Measurements from ENCODE around the gene PRRG2. TPM values are rescaled to one million over a fixed set of nuclear protein-coding genes. Genes with fewer than 3 reads are reported as not detected.

PRRG2 gene
- total RNA-seq, 3 donors from 2014 or later = 0.32 to 16.1 (median 10.2) TPM

DNA sequence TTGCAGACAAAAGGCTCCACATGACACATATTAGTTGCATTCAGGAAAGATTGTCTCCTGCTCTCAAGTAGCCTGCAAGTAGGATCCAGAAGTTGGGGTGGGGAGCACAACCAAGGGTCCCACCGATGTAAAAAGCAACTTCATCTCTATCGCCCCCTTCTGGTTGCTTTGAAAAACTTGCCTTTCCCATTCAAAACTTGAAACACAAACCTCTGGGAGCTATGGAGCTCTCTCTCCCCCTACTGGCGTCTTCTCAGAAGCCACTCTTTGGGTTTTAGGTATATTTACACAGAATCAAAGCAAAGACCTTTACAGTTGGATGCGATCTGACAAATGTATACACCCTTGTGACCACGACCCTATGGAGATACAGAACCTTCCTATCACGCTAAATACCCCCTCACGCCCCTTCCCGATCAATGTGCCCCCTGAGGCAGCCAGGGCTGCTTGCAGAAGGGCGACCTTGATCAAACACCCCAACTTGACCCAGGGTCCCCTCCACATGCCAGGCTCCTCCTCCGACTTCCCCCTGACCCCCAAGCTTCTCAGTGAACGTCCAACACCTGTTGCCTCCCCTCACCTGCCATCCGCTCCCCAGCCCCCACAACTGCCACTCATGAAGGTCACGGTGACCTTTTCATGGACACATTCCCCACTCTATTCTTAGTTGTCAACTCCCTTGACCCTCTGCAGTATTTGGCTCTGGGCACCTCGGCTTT, 10.8 kb upstream of the PRRG2 start:
- no peaks in the 10 kb centered on the region for H3K27me3 ChIP-seq
- H3K4me1 ChIP-seq = no peaks in the 10 kb centered on the region
- H3K9me3 ChIP-seq = no peaks in the 10 kb centered on the region
- H3K4me3 ChIP-seq = no peak overlapping the region
- H3K36me3 ChIP-seq = no peaks in the 10 kb centered on the region
- TF ChIP-seq POLR2A (IDR thresholded peaks at IDR 0.05) (no peak), POLR2AphosphoS5 (IDR thresholded peaks at IDR 0.05) (peak in 1 of 3 donors; percentile 16)
- TF ChIP-seq, protein P1, sequence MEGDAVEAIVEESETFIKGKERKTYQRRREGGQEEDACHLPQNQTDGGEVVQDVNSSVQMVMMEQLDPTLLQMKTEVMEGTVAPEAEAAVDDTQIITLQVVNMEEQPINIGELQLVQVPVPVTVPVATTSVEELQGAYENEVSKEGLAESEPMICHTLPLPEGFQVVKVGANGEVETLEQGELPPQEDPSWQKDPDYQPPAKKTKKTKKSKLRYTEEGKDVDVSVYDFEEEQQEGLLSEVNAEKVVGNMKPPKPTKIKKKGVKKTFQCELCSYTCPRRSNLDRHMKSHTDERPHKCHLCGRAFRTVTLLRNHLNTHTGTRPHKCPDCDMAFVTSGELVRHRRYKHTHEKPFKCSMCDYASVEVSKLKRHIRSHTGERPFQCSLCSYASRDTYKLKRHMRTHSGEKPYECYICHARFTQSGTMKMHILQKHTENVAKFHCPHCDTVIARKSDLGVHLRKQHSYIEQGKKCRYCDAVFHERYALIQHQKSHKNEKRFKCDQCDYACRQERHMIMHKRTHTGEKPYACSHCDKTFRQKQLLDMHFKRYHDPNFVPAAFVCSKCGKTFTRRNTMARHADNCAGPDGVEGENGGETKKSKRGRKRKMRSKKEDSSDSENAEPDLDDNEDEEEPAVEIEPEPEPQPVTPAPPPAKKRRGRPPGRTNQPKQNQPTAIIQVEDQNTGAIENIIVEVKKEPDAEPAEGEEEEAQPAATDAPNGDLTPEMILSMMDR (IDR thresholded peaks at IDR 0.05) = peak; percentile 82 to 96 (median 94)
- intact Hi-C loops (cut with DNase I; ENCODE audit: low total_unique reads) = no loop called here
- H3K27ac ChIP-seq = peak overlapping the region in 1 of 2 donors; percentile 26
- DNase-seq (ENCODE audit: low spot score in 2 of 2) = no peak

DNA sequence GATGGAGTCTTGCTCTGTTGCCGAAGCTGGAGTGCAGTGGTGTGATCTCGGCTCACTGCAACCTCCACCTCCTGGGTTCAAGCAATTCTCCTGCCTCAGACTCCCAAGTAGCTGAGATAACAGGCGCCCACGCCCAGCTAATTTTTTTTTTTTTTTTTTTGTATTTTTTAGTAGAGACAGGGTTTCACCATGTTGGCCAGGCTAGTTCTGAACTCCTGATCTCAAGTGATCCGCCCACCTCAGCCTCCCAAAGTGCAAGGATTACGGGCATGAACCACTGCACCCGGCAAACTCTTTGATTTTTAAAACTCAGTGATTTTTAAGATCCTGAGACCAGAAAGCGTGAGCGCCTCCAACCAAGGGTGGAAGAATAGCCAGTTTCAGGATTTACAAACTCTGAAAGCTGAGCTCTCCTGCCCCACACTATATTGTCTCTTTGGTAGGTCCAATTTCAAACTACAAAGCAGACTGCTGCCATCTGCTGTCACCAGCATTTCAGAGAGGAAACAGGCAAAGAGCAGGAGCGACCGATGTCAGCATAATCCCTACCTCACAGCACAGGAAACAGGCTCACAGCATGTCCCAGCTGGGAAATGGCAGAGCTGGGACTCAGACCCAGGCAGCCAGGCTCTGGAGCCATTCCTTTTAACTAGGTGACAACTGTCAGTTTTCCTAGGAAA, 10.0 kb upstream of the PRRG2 start:
- TF ChIP-seq POLR2AphosphoS5 (IDR thresholded peaks at IDR 0.05) = no peak
- intact Hi-C loops (cut with DNase I; ENCODE audit: low total_unique reads) = no loop called here
- no peaks in the 10 kb centered on the region for H3K27me3 ChIP-seq
- no peak overlapping the region for H3K4me3 ChIP-seq
- DNase-seq (ENCODE audit: low spot score in 2 of 2) = no peak
- no peaks in the 10 kb centered on the region for H3K4me1 ChIP-seq
- no peaks in the 10 kb centered on the region for H3K9me3 ChIP-seq
- H3K27ac ChIP-seq = peak overlapping the region in 1 of 2 donors; percentile 69
- H3K36me3 ChIP-seq = no peaks in the 10 kb centered on the region

DNA sequence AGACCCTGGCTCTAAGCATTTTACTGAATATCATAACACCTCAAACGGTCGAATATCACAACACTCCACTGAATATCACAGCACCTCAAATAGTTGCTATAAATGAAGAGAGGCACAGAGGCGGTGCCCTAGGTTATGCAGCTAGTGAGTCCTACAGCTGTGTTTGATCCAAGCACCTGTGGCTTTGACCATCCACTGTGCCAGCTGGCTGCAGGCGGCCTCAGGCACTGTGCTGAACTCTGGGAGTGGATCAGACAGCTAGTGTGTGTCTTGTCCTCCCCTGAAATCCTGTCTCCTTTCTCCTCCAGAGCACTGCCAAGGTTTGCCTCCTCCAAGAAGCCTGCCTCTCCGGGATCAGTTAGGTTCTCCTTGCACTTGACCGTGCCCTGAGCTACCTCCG, 8.1 kb upstream of the PRRG2 start:
- H3K4me3 ChIP-seq = no peak overlapping the region
- H3K27ac ChIP-seq = no peak overlapping the region
- H3K27me3 ChIP-seq = no peaks in the 10 kb centered on the region
- DNase-seq (ENCODE audit: low spot score in 2 of 2) = no peak
- no peaks in the 10 kb centered on the region for H3K9me3 ChIP-seq
- intact Hi-C loops (cut with DNase I; ENCODE audit: low total_unique reads) = no loop called here
- TF ChIP-seq POLR2AphosphoS5 (IDR thresholded peaks at IDR 0.05) = no peak
- TF ChIP-seq POLR2A (IDR thresholded peaks at IDR 0.05) = no peak
- TF ChIP-seq, protein P1 (IDR thresholded peaks at IDR 0.05) = no peak
- H3K36me3 ChIP-seq = no peaks in the 10 kb centered on the region
- H3K4me1 ChIP-seq = no peaks in the 10 kb centered on the region

DNA sequence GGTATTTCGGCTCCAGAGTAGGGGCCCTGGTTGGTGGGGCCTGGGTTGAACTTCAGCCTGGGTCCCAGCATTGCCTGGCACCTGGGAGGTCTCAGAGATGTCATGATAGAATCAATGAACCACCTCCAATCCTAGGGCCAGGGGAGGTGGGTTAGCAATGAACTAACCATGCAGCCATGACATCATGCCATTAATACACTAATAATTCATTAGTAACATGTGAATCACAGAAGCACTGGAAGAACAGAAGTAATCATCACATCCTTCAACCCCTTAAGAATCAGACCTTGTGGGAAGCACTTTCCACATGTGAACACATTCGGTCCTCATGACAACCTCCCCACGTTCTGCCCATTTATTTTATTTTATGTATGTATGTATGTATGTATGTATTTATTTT, 7.7 kb upstream of the PRRG2 start:
- Histone ChIP-seq H3K27me3 (no peaks in the 10 kb centered on the region), H3K9me3 (no peaks in the 10 kb centered on the region), H3K36me3 (no peaks in the 10 kb centered on the region), H3K4me3 (no peak overlapping the region), H3K4me1 (no peaks in the 10 kb centered on the region), H3K27ac (no peak overlapping the region)
- intact Hi-C loops (cut with DNase I; ENCODE audit: low total_unique reads) = no loop called here
- TF ChIP-seq POLR2AphosphoS5 (IDR thresholded peaks at IDR 0.05) (no peak), POLR2A (IDR thresholded peaks at IDR 0.05) (no peak)
- TF ChIP-seq, protein P1 (IDR thresholded peaks at IDR 0.05) = no peak
- DNase-seq (ENCODE audit: low spot score in 2 of 2) = no peak

DNA sequence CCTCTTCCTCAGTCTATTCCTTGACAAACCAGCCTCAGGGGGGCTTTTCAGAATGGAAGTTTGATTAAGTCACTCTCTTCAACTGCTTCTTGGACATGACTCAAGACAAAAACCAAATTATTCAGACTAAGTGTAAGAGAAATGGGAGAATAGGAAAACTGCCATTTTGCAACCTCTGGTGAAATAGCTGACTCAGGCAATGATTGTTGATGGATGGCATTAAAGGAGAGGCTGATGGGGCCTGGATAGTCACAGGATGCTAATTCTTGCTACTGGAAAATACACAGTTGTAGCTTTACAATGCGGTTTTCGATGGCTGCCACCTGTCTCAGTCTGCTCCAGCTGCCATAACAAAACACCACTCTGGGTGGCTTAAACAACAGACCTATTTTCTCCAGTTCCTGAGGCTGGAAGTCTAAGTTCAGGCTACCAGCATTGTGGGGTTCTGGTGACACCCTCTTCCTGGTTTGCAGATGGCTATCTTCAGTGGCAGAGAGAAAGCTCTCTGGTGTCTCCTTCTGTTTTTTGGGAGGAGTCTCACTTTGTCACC, 6.8 kb upstream of the PRRG2 start:
- H3K4me3 ChIP-seq = no peak overlapping the region
- intact Hi-C loops (cut with DNase I; ENCODE audit: low total_unique reads) = no loop called here
- no peaks in the 10 kb centered on the region for H3K9me3 ChIP-seq
- H3K36me3 ChIP-seq = no peaks in the 10 kb centered on the region
- H3K27me3 ChIP-seq = no peaks in the 10 kb centered on the region
- no peaks in the 10 kb centered on the region for H3K4me1 ChIP-seq
- TF ChIP-seq POLR2AphosphoS5 (IDR thresholded peaks at IDR 0.05) = no peak
- TF ChIP-seq POLR2A (IDR thresholded peaks at IDR 0.05) = no peak
- TF ChIP-seq, protein P1 (IDR thresholded peaks at IDR 0.05) = no peak
- no peak for DNase-seq (ENCODE audit: low spot score in 2 of 2)
- H3K27ac ChIP-seq = no peak overlapping the region
